Prostate gland (tissue), 2 donors: ENCODE measurements around the gene ARFGAP3. TPM values are rescaled to one million over a fixed set of nuclear protein-coding genes. Genes with fewer than 3 reads are reported as not detected.

Experiments used
- DNase-seq: peaks from one replicate; pipeline ENCODE4 v3.0.0-alpha.2; 2019; ENCODE audit warnings: low spot score
- H3K27ac ChIP-seq, 2 donors: fragments of 200-600 bp; sonication (generic); 2 replicates each; pipeline ENCODE4 v1.5.1; 2017 to 2019
- H3K27me3 ChIP-seq: fragments of 200-600 bp; sonication (generic); replicated peaks from 2 replicates; pipeline ENCODE4 v1.5.1; 2019; ENCODE audit not compliant: insufficient read depth
- H3K36me3 ChIP-seq, 2 donors: fragments of 200-600 bp; sonication (generic); 1 replicate in 1 of 2; 2 replicates in 1 of 2; pipeline versions ENCODE4 v1.5.1 to v1.8.1; 2017 to 2019
- H3K4me1 ChIP-seq: fragments of 200-600 bp; sonication (generic); replicated peaks from 2 replicates; pipeline ENCODE4 v1.5.1; 2019
- H3K4me3 ChIP-seq, 2 donors: fragments of 200-600 bp; sonication (generic); 2 replicates each; pipeline ENCODE4 v1.5.1; 2017 to 2019
- H3K9me3 ChIP-seq: fragments of 200-600 bp; sonication (generic); 2 replicates; pipeline ENCODE4 v1.5.1; 2017
- POLR2A ChIP-seq: fragments of 450-650 bp; IDR thresholded peaks from one replicate; pipeline ENCODE4 v1.6.1; 2016; ENCODE audit warnings: antibody characterized with exemption, mild to moderate bottlenecking
- POLR2AphosphoS5 ChIP-seq: sonication (generic); formaldehyde crosslinking; IDR thresholded peaks from one replicate; pipeline ENCODE4 v1.6.1; 2017; ENCODE audit warnings: antibody characterized with exemption
- WGBS: methylation state at CpG from one replicate; pipeline ENCODE4 v1.1.5; 2018; 5-methylcytosine and 5-hydroxymethylcytosine counted together
- intact Hi-C: fragments of 100-400 bp; cut with DNase I; formaldehyde crosslinking; loops from one replicate; pipeline ENCODE4 v1.14.2; 2022
- total RNA-seq, 2 donors: library from RNA; depleted of rRNA; stranded (reverse); fragments of >200 nt; gene quantifications; one replicate each; pipeline ENCODE4 v1.1.0, GENCODE V29; 2016
- TF ChIP-seq, protein P1 (sequence below), 4 experiments: fragments of 200-600 bp in 2 of 4; fragments of 450-650 bp in 2 of 4; sonication (generic) in 2 of 4; IDR thresholded peaks; 1 replicate in 3 of 4; 2 replicates in 1 of 4; pipeline ENCODE4 v1.5.1; 2016 to 2019; ENCODE audit warnings: antibody characterized with exemption in 4 of 4, mild to moderate bottlenecking in 2 of 4, moderate library complexity in 2 of 4

ARFGAP3 gene
- total RNA-seq, 2 donors from 2014 or later = 92.9 to 127 TPM

DNA sequence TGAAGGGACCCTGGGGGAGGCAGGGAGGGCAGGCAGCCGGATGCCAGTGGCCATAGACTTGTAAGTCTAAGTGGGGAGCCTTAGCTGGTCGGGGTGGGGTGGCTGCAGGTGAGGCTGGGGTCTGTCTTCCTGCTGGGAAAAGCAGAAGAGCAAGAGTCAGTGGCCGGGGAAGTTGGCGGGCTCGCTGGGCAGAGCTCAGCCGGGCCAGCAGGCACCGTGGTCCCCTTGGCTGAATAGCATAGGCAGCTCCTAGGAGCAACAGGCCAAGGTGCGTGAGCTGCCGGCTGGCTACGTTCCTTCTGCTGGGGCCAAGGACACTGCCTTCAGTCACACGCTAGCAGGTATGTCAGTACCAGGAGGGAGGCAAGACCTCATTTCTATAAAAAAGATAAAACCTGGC is 68.6 kb downstream of the ARFGAP3 start:
- Histone ChIP-seq H3K4me3 (no peak overlapping the region), H3K27ac (no peak overlapping the region), H3K9me3 (no peaks in the 10 kb centered on the region), H3K4me1 (no peaks in the 10 kb centered on the region), H3K36me3 (no peaks in the 10 kb centered on the region), H3K27me3 (no peaks in the 10 kb centered on the region)
- TF ChIP-seq, protein P1, sequence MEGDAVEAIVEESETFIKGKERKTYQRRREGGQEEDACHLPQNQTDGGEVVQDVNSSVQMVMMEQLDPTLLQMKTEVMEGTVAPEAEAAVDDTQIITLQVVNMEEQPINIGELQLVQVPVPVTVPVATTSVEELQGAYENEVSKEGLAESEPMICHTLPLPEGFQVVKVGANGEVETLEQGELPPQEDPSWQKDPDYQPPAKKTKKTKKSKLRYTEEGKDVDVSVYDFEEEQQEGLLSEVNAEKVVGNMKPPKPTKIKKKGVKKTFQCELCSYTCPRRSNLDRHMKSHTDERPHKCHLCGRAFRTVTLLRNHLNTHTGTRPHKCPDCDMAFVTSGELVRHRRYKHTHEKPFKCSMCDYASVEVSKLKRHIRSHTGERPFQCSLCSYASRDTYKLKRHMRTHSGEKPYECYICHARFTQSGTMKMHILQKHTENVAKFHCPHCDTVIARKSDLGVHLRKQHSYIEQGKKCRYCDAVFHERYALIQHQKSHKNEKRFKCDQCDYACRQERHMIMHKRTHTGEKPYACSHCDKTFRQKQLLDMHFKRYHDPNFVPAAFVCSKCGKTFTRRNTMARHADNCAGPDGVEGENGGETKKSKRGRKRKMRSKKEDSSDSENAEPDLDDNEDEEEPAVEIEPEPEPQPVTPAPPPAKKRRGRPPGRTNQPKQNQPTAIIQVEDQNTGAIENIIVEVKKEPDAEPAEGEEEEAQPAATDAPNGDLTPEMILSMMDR (IDR thresholded peaks at IDR 0.05) = no peak
- intact Hi-C loops = loop anchor here (10.0 kb wide), 2 partner anchors 124 to 226 kb away; partner anchors contain the start of gene PACSIN2
- 80% methylated on average over 11 of the region's 11 CpGs for WGBS
- DNase-seq = no peak

DNA sequence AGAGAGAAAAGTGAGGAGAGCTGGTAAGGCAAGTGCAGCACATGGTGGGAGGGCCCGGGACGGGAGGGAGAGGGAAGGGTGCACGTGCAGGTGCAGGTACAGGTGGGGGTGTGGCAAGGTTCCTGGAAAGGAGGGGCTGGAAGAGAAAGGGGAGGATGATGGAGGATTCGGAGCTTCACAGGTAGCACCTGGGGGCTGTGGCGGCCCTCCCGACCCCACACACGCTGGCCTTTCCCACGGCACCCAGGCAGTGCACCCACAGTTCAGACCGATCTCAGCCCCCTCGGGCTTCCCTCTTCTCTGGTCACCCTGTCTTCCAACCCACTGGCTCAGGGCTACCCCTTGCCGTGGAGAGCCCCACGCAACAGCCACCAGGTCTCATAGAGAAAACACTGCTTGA is 69.1 kb downstream of the ARFGAP3 start:
- Histone ChIP-seq H3K4me3 (no peak overlapping the region), H3K9me3 (no peaks in the 10 kb centered on the region), H3K4me1 (no peaks in the 10 kb centered on the region), H3K36me3 (no peaks in the 10 kb centered on the region), H3K27ac (no peak overlapping the region), H3K27me3 (no peaks in the 10 kb centered on the region)
- TF ChIP-seq POLR2A (no peak), POLR2AphosphoS5 (no peak)
- TF ChIP-seq, protein P1 (IDR thresholded peaks at IDR 0.05) = no peak
- intact Hi-C loops = loop anchor here (10.0 kb wide), 2 partner anchors 123 to 227 kb away; partner anchors contain the start of gene PACSIN2
- DNase-seq = no peak
- 54% methylated on average over 12 of the region's 12 CpGs for WGBS

DNA sequence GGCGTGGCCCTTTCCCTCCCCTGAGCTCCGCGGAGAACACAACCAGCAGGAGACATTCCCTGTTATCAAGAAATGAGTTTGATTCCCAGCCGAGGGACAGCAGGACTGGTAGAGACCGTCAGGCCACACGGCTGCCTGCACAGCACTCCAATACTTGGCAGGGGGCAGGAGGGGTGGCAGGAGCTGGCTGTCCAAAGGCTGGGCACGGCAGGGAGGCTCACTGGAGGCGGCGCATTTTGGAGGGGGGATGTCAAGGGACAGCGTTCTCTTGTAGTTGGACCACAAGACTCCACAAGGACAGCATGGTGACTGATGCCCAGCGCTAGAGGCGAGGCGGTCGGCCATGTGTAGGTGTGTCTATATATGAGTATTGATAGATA is 69.7 kb downstream of the ARFGAP3 start:
- TF ChIP-seq POLR2AphosphoS5 = no peak
- TF ChIP-seq, protein P1 (IDR thresholded peaks at IDR 0.05) = no peak
- no peak for TF ChIP-seq POLR2A
- Histone ChIP-seq H3K27ac (no peak overlapping the region), H3K4me1 (no peaks in the 10 kb centered on the region), H3K9me3 (no peaks in the 10 kb centered on the region), H3K27me3 (no peaks in the 10 kb centered on the region), H3K36me3 (no peaks in the 10 kb centered on the region), H3K4me3 (no peak overlapping the region)
- WGBS = 86% methylated on average over 14 of the region's 14 CpGs
- intact Hi-C loops = loop anchor here (10.0 kb wide), 2 partner anchors 123 to 227 kb away; partner anchors contain the start of gene PACSIN2
- DNase-seq = no peak

DNA sequence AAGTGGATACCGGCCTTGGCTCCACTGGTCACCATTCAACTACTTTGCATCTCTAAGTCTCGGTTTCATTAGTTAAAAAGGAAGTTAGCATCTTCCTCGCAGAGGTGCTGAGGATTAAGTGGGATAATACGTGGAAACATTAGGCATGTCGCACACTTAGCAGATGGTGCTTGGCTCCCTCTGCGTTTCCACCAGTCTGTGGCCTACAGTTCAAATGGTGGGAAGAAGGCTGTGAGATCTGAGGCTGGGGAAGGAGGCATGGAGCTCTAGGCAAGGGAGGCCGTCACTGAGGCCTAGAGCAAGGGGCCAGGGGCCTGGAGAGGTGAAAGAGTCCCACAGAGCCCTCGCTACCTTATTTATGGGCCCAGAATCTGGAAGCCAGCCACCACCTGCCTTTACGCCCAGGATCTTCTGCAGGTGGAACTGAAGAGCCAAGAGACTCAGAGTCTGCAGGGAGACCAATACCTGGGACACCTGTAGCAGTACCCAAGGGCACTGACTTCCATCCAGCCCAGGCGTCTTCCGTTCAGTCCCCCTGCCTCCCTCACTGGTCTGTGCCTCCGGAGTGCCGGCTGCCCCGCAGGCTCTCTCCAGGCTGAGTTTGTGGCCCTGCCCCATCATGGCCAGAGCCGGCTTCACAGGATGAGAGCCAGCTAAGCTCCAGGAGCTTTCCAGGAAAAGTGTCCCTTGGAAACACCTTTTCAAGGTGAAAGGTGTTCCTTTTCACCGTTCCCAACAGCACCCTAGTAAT is 70.3 kb downstream of the ARFGAP3 start:
- DNase-seq = no peak
- H3K27ac ChIP-seq = no peak overlapping the region
- WGBS = 93% methylated on average over 16 of the region's 16 CpGs
- no peaks in the 10 kb centered on the region for H3K27me3 ChIP-seq
- intact Hi-C loops = loop anchor here (10.0 kb wide), 2 partner anchors 122 to 228 kb away; partner anchors contain the start of gene PACSIN2
- H3K4me3 ChIP-seq = no peak overlapping the region
- no peaks in the 10 kb centered on the region for H3K4me1 ChIP-seq
- TF ChIP-seq, protein P1 (IDR thresholded peaks at IDR 0.05) = no peak
- TF ChIP-seq POLR2A (no peak), POLR2AphosphoS5 (no peak)
- H3K36me3 ChIP-seq = no peaks in the 10 kb centered on the region
- H3K9me3 ChIP-seq = no peaks in the 10 kb centered on the region
